Cardiac septum (tissue), 1 donor: ENCODE data around the gene HIVEP1. TPM values are rescaled to one million over a fixed set of nuclear protein-coding genes. Genes with fewer than 3 reads are reported as not detected.

ENCODE experiments used
- DNase-seq: peaks from one replicate; pipeline ENCODE4 v3.0.0-alpha.2; 2020; ENCODE audit warnings: low spot score
- intact Hi-C: fragments of 100-400 bp; cut with DNase I; formaldehyde crosslinking; loops from one replicate; pipeline ENCODE4 v1.14.0; 2022
- total RNA-seq: library from RNA; stranded (reverse); fragmentation: NEBNext Ultra II Directional; extraction: Animal tissue kit (Norgen Biotek cat#: 25700); gene quantifications from one replicate; pipeline ENCODE4 v1.2.1, GENCODE V29; 2021
- donor health status: DM: no; HTN: no; CAD: no.

The HIVEP1 gene
- total RNA-seq, 1 donor from 2014 or later = 17.8 TPM

DNA sequence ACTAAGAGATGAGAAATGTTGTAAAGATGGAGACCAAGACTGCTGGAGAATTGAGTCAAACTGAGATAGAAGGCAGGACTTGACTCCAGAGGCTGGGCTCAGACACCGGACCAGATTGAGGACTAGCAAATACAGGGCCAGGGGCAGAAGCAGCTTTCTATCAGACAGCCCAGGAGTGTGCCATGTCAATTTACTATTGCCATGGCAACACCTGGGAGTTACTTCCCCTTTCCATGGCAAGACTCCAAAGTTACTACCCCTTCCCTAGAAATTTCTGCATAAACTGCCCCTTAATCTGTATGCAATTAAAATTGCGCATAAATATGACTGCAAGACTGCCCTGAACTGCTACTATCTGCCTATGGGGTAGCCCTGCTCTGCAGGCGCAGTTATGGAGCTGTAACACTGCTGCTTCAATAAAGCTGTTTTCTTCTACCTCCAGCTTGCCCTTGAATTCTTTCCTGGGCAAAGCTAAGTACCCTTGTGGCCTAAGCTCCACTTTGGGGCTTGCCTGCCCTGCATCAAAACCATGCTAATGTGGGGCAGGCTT, 188.0 kb downstream of the HIVEP1 start:
- intact Hi-C loops = no loop called here
- DNase-seq = no peak

DNA sequence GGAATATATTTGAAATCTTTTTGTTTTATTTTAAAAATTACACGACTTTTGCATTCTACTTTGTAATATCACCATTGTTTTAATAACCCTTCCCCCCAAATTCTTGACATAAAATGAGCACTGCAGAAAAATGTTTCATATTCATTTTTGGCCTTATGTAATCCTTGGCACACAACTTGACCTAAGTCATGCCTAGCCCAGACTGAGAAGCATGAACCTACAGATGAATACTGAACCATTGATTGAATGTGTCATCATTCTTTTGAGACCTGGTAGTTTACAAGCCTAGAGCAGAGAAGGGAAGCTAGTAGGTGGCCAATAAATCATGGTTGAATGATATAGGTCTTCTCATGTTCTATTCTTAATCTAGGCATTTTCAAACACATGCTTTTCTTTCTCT, 188.6 kb downstream of the HIVEP1 start:
- intact Hi-C loops = no loop called here
- no peak for DNase-seq

DNA sequence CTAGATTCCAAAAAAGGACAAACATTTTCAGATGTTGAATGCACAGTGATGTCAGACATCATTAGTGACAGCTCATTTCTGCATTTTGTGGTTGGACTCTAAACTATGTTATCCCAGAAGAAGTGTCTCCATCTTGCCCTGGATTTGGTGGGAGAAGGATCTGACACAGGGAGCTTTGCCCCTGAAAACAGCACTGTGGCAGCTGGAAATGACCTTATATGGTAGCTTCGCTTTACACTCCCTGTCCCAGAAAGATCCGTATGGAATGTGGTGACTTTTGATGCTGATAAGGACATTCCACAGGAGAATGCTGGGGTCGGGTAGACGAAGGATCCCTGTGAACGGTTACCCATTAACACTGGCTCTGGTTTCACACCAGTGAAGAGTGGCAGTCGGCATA, 190.9 kb downstream of the HIVEP1 start:
- intact Hi-C loops = no loop called here
- no peak for DNase-seq

DNA sequence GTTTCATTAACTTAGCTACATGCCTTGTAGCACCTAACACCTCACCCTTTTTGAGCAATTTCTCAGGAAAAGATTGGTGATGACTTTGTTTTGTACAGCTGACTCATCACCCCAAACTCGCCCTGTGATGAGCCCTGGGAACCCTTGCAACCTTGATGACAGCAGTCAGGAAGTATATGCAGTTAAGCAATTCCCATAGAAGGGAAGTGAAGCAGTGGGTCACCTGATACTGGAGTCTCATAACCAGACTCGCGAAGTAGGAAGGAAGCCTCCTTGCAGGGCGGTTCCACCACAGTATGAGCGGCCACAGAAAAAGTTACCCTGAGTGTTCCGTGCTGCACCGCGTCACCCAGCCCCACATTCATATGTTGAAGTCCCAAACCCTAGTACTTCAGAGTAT, 196.1 kb downstream of the HIVEP1 start:
- intact Hi-C loops = no loop called here

DNA sequence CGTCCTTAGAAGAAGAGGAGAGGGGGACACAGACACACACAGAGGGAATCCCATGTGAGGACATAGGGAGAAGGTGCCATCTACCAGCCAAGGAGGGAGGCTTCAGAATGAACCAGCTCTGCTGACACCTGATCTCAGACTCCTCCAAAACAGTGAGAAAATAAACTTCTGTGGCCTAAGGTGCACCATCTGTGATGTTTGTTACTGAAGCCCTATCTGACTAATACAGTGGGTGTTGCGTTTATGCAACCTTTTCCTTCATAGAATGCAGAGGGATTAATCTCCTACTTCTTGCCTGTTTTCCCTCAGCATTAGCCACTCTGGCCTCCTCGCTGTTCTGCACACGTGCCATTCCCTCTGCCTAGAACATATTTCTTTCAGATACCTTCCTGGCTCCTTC, 196.6 kb downstream of the HIVEP1 start:
- no peak for DNase-seq
- intact Hi-C loops = no loop called here

More for the DNA sequence above, 196.1 kb downstream of the HIVEP1 start:
- peak; percentile 78 for DNase-seq

Other genes with a start within 250 kb of the HIVEP1 start
- not detected for gene ADTRP, start 233.5 kb upstream of the HIVEP1 start, total RNA-seq